HUES48 (cell line): Measurements from ENCODE around the gene SLC18A3.

Source experiments
- H3K27ac ChIP-seq: one replicate; pipeline ENCODE4 v1.7.0; 2013; ENCODE audit warnings: low read depth, low read length, inconsistent platforms
- H3K27me3 ChIP-seq: 2 replicates; pipeline ENCODE4 v1.6.1; 2013; ENCODE audit warnings: mild to moderate bottlenecking, low read length; ENCODE audit not compliant: control insufficient read depth, insufficient read depth
- H3K36me3 ChIP-seq: 2 replicates; pipeline ENCODE4 v1.6.1; 2013; ENCODE audit warnings: low read length; ENCODE audit not compliant: control insufficient read depth, insufficient read depth
- H3K4me1 ChIP-seq: 2 replicates; pipeline ENCODE4 v1.6.1; 2013; ENCODE audit warnings: mild to moderate bottlenecking, low read length; ENCODE audit not compliant: control insufficient read depth, insufficient read depth
- H3K4me3 ChIP-seq: 2 replicates; pipeline ENCODE4 v1.5.1; 2013; ENCODE audit warnings: mild to moderate bottlenecking, low read depth, low read length
- H3K9ac ChIP-seq: 2 replicates; pipeline ENCODE4 v1.6.1; 2013; ENCODE audit warnings: mild to moderate bottlenecking, low read depth, low read length, moderate library complexity
- H3K9me3 ChIP-seq: 2 replicates; pipeline ENCODE4 v1.6.1; 2013; ENCODE audit warnings: low read length; ENCODE audit not compliant: control insufficient read depth, insufficient read depth

SLC18A3 gene

GRCh38 chr10:49578392-49578791, 31.7 kb upstream of the SLC18A3 start:
- Histone ChIP-seq H3K27ac (no peak overlapping the region), H3K27me3 (no peaks in the 10 kb centered on the region), H3K36me3 (no peaks in the 10 kb centered on the region), H3K9ac (no peak overlapping the region), H3K4me1 (no peaks in the 10 kb centered on the region), H3K4me3 (no peak overlapping the region), H3K9me3 (no peaks in the 10 kb centered on the region)

GRCh38 chr10:49579621-49580020, 30.5 kb upstream of the SLC18A3 start:
- no peak overlapping the region for H3K9ac ChIP-seq
- no peaks in the 10 kb centered on the region for H3K4me1 ChIP-seq
- no peak overlapping the region for H3K27ac ChIP-seq
- no peak overlapping the region for H3K4me3 ChIP-seq
- no peaks in the 10 kb centered on the region for H3K27me3 ChIP-seq
- H3K9me3 ChIP-seq = no peaks in the 10 kb centered on the region
- H3K36me3 ChIP-seq = no peaks in the 10 kb centered on the region

- no peaks in the 10 kb centered on the region for H3K27me3 ChIP-seq
- H3K27ac ChIP-seq = no peak overlapping the region
- H3K9ac ChIP-seq = no peak overlapping the region
- H3K9me3 ChIP-seq = no peaks in the 10 kb centered on the region
- no peaks in the 10 kb centered on the region for H3K36me3 ChIP-seq
- H3K4me3 ChIP-seq = no peak overlapping the region
- H3K4me1 ChIP-seq = no peaks in the 10 kb centered on the region
Observed at GRCh38 chr10:49585387-49585786, 24.7 kb upstream of the SLC18A3 start.

GRCh38 chr10:49587981-49588380, 22.1 kb upstream of the SLC18A3 start:
- no peaks in the 10 kb centered on the region for H3K9me3 ChIP-seq
- H3K4me1 ChIP-seq = no peaks in the 10 kb centered on the region
- H3K27ac ChIP-seq = no peak overlapping the region
- no peaks in the 10 kb centered on the region for H3K36me3 ChIP-seq
- no peaks in the 10 kb centered on the region for H3K27me3 ChIP-seq
- no peak overlapping the region for H3K4me3 ChIP-seq
- no peak overlapping the region for H3K9ac ChIP-seq

- Histone ChIP-seq H3K4me3 (no peak overlapping the region), H3K27me3 (0 out of 2 replicates have a peak, but pooled peaks cover 3% of the 10 kb centered on the region), H3K27ac (no peak overlapping the region), H3K9me3 (no peaks in the 10 kb centered on the region), H3K9ac (no peak overlapping the region), H3K36me3 (no peaks in the 10 kb centered on the region), H3K4me1 (no peaks in the 10 kb centered on the region)
Observed at GRCh38 chr10:49592726-49593563, 17.2 kb upstream of the SLC18A3 start.

GRCh38 chr10:49593564-49593875, 16.6 kb upstream of the SLC18A3 start:
- Histone ChIP-seq H3K4me1 (no peaks in the 10 kb centered on the region), H3K9me3 (no peaks in the 10 kb centered on the region), H3K4me3 (no peak overlapping the region), H3K36me3 (no peaks in the 10 kb centered on the region), H3K9ac (no peak overlapping the region), H3K27ac (no peak overlapping the region), H3K27me3 (0 out of 2 replicates have a peak, but pooled peaks cover 3% of the 10 kb centered on the region)

GRCh38 chr10:49593998-49594397, 16.1 kb upstream of the SLC18A3 start:
- H3K9ac ChIP-seq = no peak overlapping the region
- H3K9me3 ChIP-seq = no peaks in the 10 kb centered on the region
- no peaks in the 10 kb centered on the region for H3K4me1 ChIP-seq
- H3K27me3 ChIP-seq = 0 out of 2 replicates have a peak, but pooled peaks cover 3% of the 10 kb centered on the region
- H3K4me3 ChIP-seq = no peak overlapping the region
- no peak overlapping the region for H3K27ac ChIP-seq
- no peaks in the 10 kb centered on the region for H3K36me3 ChIP-seq

- no peaks in the 10 kb centered on the region for H3K4me1 ChIP-seq
- no peak overlapping the region for H3K4me3 ChIP-seq
- H3K9ac ChIP-seq = no peak overlapping the region
- H3K27me3 ChIP-seq = 0 out of 2 replicates have a peak, but pooled peaks cover 3% of the 10 kb centered on the region
- H3K27ac ChIP-seq = no peak overlapping the region
- H3K9me3 ChIP-seq = no peaks in the 10 kb centered on the region
- H3K36me3 ChIP-seq = no peaks in the 10 kb centered on the region
Observed at GRCh38 chr10:49594594-49594993, 15.5 kb upstream of the SLC18A3 start.

- Histone ChIP-seq H3K36me3 (no peaks in the 10 kb centered on the region), H3K9me3 (no peaks in the 10 kb centered on the region), H3K27me3 (0 out of 2 replicates have a peak, but pooled peaks cover 3% of the 10 kb centered on the region), H3K9ac (no peak overlapping the region), H3K4me1 (no peaks in the 10 kb centered on the region), H3K27ac (no peak overlapping the region), H3K4me3 (no peak overlapping the region)
Observed at GRCh38 chr10:49595003-49595712, 15.0 kb upstream of the SLC18A3 start.

- H3K9ac ChIP-seq = no peak overlapping the region
- no peaks in the 10 kb centered on the region for H3K4me1 ChIP-seq
- 0 out of 2 replicates have a peak, but pooled peaks cover 3% of the 10 kb centered on the region for H3K27me3 ChIP-seq
- no peak overlapping the region for H3K27ac ChIP-seq
- H3K36me3 ChIP-seq = no peaks in the 10 kb centered on the region
- no peaks in the 10 kb centered on the region for H3K9me3 ChIP-seq
- H3K4me3 ChIP-seq = no peak overlapping the region
Observed at GRCh38 chr10:49595713-49596492, 14.2 kb upstream of the SLC18A3 start.

GRCh38 chr10:49596493-49596809, 13.7 kb upstream of the SLC18A3 start:
- Histone ChIP-seq H3K4me1 (no peaks in the 10 kb centered on the region), H3K9me3 (no peaks in the 10 kb centered on the region), H3K4me3 (no peak overlapping the region), H3K27me3 (0 out of 2 replicates have a peak, but pooled peaks cover 3% of the 10 kb centered on the region), H3K36me3 (no peaks in the 10 kb centered on the region), H3K27ac (no peak overlapping the region), H3K9ac (no peak overlapping the region)
